ENCODE data around the gene NR5A2. TPM values are rescaled to one million over a fixed set of nuclear protein-coding genes. Genes with fewer than 3 reads are reported as not detected.

NR5A2 gene
- total RNA-seq, 1 experiment from 2014 or later = 4.7 TPM

DNA sequence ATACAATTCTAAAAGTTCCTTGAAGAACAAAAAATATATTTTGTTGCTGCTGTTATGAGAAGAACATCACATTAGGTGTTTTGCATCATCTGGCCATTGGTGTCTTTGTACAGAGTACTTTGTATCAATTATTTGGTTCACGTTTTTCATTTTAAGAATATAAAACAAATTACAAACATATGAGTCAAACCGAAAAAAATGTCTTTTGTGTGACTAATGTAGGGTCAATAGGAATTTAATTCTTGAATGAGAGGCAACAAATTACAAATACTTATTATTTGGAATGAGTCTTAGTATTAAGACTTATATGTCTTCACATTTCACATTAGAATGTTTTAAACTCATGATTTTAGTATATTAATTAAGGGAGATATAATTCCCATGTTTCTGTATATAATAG lies 54.8 kb downstream of the NR5A2 start:
- Histone ChIP-seq H3K27me3 (ENCODE audit: insufficient read depth, low read length) (no peaks in the 10 kb centered on the region), H4K8ac (replicated peaks; ENCODE audit: insufficient read length, low read depth, low read length) (no peak overlapping the region), H3K27ac (ENCODE audit: insufficient read length, low read depth, low read length) (no peak overlapping the region), H3K9me3 (ENCODE audit: control insufficient read depth, low read depth, low read length) (no peaks in the 10 kb centered on the region), H3K23me2 (ENCODE audit: insufficient read length, low read depth, low read length, poor library complexity, severe bottlenecking) (no peaks in the 10 kb centered on the region), H2AFZ (ENCODE audit: low read length) (no peak overlapping the region), H4K20me1 (ENCODE audit: control insufficient read depth, insufficient read depth, insufficient read length) (no peaks in the 10 kb centered on the region), H2BK120ac (ENCODE audit: low read depth, low read length, poor library complexity, severe bottlenecking) (no peak overlapping the region), H2BK15ac (ENCODE audit: low read depth, low read length) (no peak overlapping the region), H3K4ac (ENCODE audit: low read depth, low read length) (no peak overlapping the region), H2AK5ac (ENCODE audit: insufficient read length, low read length) (no peak overlapping the region), H3K4me1 (ENCODE audit: insufficient read depth, low read length) (peaks cover 7% of the 10 kb centered on the region), H3K23ac (ENCODE audit: insufficient read length, low read depth, low read length) (no peak overlapping the region), H3K18ac (ENCODE audit: insufficient read length, low read depth, low read length) (no peak overlapping the region), H2BK12ac (ENCODE audit: insufficient read length, low read depth, low read length) (no peak overlapping the region), H4K91ac (ENCODE audit: insufficient read length, low read depth, low read length) (no peak overlapping the region), H3K79me2 (ENCODE audit: insufficient read depth, low read length) (no peaks in the 10 kb centered on the region), H3T11ph (ENCODE audit: low read length) (no peak overlapping the region), H3K9ac (ENCODE audit: extremely low read depth, insufficient read length, low read length) (no peak overlapping the region), H3K14ac (ENCODE audit: insufficient read depth, low read length) (no peak overlapping the region), H2BK20ac (ENCODE audit: low read depth, low read length, poor library complexity, severe bottlenecking) (no peak overlapping the region), H4K5ac (ENCODE audit: insufficient read length, low read depth, low read length) (no peak overlapping the region), H3K56ac (ENCODE audit: insufficient read length, low read depth, low read length) (no peak overlapping the region), H2BK5ac (ENCODE audit: insufficient read length, low read length) (no peak overlapping the region), H3K79me1 (ENCODE audit: insufficient read depth, low read depth, low read length, poor library complexity, severe bottlenecking) (no peaks in the 10 kb centered on the region), H3K4me2 (ENCODE audit: insufficient read depth, insufficient read length, low read length) (no peak overlapping the region)
- no peak for DNase-seq
- Mint-ChIP-seq H3K9me3 (no peaks in the 10 kb centered on the region), H3K27ac (no peak overlapping the region), H3K4me1 (peaks cover 21 to 40% of the 10 kb centered on the region in 2 experiments), H3K36me3 (ENCODE audit: insufficient read depth in 1 of 3, low read depth in 3 of 3) (no peaks in the 10 kb centered on the region), H3K27me3 (ENCODE audit: low read depth) (peaks cover 9% of the 10 kb centered on the region), H3K4me3 (no peak overlapping the region)
- WGBS (ENCODE audit: extremely low coverage, insufficient read length, low lambda C conversion rate) = no CpG with 5 or more reads among the region's 2 CpGs
- TF ChIP-seq, protein P1, sequence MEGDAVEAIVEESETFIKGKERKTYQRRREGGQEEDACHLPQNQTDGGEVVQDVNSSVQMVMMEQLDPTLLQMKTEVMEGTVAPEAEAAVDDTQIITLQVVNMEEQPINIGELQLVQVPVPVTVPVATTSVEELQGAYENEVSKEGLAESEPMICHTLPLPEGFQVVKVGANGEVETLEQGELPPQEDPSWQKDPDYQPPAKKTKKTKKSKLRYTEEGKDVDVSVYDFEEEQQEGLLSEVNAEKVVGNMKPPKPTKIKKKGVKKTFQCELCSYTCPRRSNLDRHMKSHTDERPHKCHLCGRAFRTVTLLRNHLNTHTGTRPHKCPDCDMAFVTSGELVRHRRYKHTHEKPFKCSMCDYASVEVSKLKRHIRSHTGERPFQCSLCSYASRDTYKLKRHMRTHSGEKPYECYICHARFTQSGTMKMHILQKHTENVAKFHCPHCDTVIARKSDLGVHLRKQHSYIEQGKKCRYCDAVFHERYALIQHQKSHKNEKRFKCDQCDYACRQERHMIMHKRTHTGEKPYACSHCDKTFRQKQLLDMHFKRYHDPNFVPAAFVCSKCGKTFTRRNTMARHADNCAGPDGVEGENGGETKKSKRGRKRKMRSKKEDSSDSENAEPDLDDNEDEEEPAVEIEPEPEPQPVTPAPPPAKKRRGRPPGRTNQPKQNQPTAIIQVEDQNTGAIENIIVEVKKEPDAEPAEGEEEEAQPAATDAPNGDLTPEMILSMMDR (conservative IDR thresholded peaks at IDR 0.05) = no peak

Data from H9 (cell line).